ENCODE data around the gene RPN2.
A peak's percentile ranks its signal among the peaks of the same experiment; 100 is the strongest.

The RPN2 gene

DNA sequence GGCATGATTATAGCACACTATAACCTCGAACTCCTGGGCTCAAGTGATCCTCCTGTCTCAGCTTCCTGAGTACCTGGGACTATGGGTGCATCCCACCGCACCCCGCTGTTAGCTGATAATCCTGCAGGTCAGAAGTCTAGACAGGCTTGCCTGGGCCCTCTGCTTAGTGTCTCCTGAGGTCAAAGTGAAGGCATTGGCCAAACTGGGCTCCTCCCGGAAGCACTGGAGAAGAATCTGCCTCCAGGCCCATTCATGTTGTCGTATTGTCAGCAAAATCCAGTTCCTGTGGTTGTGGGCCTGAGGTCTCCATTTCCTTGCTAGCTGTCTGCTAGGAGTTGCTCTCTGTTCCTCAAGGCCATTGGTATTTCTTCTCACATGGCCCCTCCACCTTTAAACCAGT, 6.6 kb downstream of the RPN2 start:
- no peak for DNase-seq (ENCODE audit: low read depth in 2 of 2)

DNA sequence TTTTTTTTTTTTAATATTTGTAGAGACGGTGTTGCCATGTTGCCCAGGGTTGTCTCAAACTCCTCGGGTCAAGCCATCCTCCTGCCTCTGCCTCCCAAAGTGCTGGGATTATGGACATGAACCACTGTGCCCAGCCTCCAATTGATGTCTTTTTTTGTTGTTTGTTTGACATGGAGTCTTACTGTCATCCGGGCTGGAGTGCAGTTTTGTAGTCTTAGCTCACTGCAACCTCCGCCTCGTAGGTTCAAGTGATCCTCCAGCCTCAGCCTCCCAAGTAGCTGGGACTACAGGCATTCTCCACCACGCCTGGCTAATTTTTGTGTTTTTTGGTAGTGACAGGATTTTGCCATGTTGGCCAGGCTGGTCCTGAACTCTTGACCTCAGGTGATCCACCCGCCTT, 9.7 kb downstream of the RPN2 start:
- DNase-seq (ENCODE audit: low read depth in 2 of 2): no peak

- no peak for DNase-seq (ENCODE audit: low read depth in 2 of 2)
Measured at GRCh38 chr20:37189416-37190016, 10.4 kb downstream of the RPN2 start.

DNA sequence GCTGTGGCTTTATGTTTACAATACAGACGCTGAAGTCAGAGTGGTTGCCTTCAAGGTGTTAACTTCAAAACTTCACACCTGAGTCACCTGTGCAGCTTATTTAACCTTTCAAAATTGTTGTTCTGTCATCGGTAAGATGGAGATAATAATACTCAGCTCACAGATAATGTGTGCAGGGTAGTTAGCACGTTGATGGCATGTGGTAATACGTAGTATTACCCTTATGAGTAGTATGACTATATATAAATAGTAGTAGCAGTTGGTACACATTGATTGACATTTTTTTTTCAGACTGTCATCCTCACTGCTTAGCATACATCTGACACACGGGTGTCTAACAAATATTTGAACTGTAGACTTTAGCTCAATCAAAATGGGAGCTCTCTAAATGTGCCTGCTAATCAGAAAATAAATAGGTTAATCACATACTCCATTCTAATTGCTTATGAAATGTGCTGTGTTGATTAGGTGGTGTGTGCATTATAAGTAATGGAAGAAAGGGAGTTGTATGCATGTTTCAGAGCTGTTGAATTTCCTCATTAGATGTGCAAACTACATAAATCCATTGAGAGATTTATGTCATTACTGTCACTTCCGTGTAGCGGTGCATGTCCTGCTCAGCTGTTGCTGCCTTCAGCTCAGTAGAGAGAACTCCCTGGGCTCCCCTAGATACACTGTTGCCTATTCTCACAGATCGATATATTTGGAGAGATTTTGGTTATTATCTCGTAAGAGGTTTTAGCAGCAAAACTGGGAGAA, 11.4 kb downstream of the RPN2 start:
- DNase-seq (ENCODE audit: low read depth in 2 of 2): no peak

DNA sequence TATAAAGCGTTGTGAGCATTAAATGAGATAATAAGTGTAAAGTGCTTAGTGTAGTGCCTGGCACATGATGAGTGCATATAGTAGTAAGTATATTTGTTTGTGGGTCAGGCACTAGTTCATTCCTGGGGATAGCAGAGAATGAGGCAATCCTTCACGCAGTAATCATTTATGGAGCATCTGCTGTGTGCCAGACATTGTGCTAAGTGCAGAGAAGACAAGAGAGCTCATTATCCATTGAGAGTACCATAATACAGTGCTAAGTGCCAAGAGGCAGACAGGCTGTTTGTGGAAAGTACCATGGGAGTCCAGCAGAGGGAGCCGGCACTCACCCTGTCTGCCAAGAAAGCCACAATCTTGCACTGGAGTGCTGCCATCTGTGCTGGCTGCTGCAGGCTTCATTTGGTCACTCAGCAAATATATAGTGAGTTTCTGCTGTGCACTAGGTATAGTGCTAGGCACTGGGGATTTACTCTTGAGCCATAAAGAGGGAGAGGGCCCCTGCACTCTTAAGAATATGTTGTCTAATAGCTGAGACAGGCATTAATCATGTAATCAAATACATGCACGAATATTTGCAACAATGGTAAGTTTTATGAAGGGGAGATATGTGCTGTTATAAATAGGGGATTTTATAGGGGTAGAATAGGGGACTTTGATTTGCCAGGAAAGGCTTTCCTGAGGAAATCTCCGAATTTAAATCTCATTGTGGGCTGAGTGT, 13.2 kb downstream of the RPN2 start:
- peak; percentile 27 to 64 for DNase-seq (ENCODE audit: low read depth in 2 of 2)

GRCh38 chr20:37193226-37193625, 14.1 kb downstream of the RPN2 start:
- no peak for DNase-seq (ENCODE audit: low read depth in 2 of 2)

GRCh38 chr20:37193821-37194220, 14.7 kb downstream of the RPN2 start:
- no peak for DNase-seq (ENCODE audit: low read depth in 2 of 2)

DNA sequence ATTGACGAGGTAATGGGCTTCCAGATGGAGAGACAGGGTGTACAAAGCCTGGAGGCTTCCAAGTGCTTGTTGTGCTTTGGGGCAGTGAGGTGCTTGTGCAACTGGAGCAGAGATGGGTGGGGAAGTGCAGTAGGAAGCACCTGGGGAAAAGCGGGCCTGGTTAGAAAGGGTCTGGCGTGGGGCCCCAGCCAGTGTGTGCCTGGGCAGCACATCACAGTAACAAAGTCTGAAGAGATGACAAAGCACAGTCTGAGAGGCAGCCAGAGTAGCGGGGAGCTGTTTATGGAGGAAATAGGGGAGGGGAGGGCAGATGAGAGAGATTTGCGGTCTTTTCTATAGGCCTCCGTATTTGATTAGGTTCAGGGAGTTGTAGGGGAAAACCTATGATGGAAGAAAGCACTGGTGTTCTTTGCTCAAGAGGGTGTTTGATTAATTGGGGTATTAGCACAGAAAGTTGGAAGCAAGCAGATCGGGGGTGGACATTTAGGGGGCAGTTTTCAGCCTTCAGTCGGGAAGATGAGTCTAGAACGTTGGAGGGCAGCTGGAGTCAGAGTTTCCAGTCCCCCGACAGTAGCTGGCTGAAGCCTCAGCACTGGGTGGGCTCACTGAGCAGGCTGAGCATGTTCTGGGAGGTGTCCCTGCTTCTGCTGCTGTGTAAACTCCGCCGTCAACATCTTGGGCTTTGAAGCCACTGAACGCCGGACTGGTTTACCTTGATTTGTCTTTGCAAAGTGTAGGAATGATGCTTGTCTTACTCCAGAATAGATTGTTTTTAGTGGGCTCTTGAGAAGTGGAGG, 15.7 kb downstream of the RPN2 start:
- no peak for DNase-seq (ENCODE audit: low read depth in 2 of 2)

- no peak for DNase-seq (ENCODE audit: low read depth in 2 of 2)
Measured at GRCh38 chr20:37198932-37199660, 20.0 kb downstream of the RPN2 start.

DNA sequence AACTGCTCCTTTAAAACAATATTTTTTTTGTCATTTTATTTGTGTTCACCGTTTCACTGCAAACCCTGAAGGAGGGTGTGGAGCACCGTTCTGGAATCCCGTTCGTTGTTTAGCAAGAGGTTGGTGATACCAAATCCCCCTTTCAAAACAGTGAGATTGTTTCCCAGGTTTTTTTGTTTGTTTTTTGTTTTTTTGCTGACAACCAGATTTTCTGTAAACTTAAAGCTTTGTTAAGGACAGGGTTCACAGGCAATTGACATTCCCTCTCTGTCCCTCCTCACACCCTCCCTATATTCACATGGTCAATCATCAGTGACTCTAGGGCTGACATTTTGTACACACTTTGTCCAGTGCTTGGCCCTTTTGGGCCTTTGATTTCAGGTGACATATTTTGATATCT, 21.2 kb downstream of the RPN2 start:
- no peak for DNase-seq (ENCODE audit: low read depth in 2 of 2)

DNA sequence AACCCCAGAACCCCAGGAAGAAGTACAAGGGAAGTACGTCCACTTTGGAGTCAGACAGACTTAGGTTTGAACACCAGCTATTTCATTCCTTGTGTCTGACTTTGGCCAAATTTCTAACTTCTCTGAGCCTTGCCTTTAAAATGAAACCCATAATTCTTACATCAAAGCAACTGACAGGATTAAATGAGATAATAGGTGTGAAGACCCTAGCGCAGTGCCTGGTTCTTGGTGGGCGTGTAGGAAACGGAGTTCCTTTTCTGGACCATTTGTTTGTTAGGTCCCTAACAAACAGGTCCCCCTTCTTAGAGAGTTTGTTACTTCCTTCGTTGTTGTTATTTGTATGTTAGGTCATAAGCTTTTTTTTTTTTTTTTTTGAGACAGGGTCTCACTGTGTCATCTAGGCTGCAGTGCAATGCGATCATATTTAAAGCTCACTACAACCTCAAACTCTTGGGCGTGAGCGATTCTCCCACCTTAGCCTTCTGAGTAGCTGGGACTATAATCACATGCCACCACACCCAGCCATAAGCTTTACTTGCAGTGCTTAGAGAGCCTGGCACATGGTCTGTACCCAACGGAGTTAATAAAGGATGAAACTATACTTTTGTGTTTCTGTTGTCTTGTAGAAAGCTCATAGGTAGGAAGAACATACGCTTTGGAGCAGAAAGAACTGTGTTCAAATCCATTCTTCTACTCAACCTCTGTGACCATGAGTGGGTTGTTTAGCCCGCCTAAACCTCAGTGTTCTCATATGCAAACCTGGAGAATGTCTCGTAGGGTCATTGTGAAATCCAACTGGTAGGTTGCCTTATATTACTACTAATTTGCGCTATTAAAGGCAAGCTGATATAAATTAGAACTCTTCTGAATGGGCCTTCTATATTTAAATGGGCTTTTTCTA, 22.0 kb downstream of the RPN2 start:
- no peak for DNase-seq (ENCODE audit: low read depth in 2 of 2)

DNA sequence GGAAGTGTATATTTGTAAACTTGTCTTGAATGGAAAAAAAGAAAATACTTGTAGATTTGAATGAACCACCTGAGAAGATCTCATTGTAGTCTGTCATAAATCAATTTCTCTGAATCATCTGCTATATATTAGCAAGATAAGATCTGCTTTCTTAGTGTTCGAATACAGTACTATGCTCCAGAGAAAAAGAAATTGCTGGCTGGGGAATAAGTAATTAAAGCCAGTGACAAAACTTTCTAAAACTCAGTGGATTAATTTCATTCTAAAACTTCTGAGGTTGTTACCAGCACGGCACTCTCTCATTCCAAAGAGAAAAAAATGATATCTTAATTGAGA, 22.7 kb downstream of the RPN2 start:
- no peak for DNase-seq (ENCODE audit: low read depth in 2 of 2)

DNA sequence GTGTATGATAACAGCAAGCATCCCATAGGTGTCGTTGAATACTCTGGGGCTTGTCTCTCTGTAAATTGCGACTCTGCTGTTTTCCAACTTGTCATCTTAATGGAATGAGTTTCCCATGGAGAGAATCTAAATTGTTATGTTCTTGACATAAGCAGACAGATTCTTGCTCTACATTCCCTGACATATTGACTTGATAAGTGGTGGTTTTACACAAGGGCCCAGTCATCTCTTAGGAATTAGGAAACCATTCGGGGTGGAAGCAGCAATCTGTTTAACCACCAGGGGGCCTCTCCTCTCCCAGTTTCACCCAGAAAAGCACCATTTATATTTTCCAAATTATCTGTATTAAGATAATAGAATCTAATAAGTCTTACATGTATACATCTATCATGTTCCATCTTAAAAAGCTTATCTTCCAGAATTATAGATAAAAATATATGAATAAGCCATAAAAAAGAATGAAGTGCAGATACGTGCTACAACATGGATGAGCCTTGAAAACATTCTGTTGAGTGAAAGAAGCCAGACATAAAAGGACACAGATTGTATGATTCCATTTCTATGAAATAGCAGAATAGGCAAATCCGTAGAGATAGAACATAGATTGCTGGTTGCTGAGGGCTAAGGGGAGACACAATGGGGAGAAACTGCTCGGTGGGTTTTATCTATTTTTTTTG, 23.3 kb downstream of the RPN2 start:
- no peak for DNase-seq (ENCODE audit: low read depth in 2 of 2)

DNA sequence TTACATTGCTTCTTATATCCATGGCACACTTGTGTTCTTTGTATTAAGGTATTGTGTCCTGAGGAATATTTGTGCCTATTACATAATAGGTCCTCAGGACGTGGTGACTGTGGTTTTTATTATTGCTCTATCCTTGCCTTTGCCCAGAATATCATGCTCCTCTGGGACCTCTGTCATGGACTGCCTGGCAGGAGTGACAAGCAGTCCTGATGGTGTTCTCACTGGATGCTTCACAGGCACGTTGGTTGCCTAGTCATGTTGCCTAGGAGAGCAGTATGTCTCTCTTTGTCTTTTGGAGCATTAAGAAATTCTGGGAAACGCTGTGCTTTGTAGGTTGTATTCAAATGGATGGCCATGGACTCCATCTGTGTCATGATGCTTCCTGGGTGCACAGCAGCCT, 24.9 kb downstream of the RPN2 start:
- DNase-seq (ENCODE audit: low read depth in 2 of 2): no peak

- DNase-seq (ENCODE audit: low read depth in 2 of 2): no peak
Measured at GRCh38 chr20:37205130-37205529, 26.0 kb downstream of the RPN2 start.

GRCh38 chr20:37205794-37206193, 26.7 kb downstream of the RPN2 start:
- no peak for DNase-seq (ENCODE audit: low read depth in 2 of 2)

DNA sequence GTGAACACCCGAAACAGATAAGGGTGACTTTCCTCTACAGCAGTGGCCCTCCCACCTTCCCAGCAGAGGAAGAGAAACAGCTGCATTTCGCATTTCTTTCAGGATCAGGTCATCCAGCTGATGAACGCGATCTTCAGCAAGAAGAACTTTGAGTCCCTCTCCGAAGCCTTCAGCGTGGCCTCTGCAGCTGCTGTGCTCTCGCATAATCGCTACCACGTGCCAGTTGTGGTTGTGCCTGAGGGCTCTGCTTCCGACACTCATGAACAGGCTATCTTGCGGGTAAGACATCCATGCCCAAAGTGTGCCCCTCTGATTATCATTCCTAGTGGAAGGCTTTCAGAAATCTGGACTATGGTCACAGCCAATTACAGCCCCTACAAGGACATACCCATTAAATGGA, 28.0 kb downstream of the RPN2 start:
- DNase-seq (ENCODE audit: low read depth in 2 of 2): no peak

GRCh38 chr20:37209193-37209592, 30.1 kb downstream of the RPN2 start:
- no peak for DNase-seq (ENCODE audit: low read depth in 2 of 2)

- no peak for DNase-seq (ENCODE audit: low read depth in 2 of 2)
Measured at GRCh38 chr20:37209661-37210314, 30.7 kb downstream of the RPN2 start.

DNA sequence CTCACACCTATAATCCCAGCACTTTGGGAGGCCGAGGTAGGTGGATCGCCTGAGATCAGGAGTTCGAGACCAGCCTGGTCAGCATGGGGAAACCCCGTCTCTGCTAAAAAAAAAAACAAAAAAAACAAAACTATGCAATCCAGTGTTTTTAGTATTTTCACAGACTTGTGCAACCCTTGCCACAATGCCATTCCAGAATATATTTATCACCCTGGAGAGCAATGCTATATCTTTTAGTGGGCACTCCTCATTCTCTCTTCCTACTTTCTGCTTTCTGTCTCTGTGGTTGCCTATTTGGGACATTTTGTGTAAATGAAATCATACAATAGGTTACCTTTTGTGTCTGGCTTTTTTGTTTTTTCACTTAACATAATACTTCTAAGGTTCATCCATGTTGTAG, 39.3 kb downstream of the RPN2 start:
- no peak for DNase-seq (ENCODE audit: low read depth in 2 of 2)

All from stimulated activated CD4-positive, alpha-beta T cell treated with anti-CD3 and anti-CD28 coated beads, Interleukin-15, amount 100 ng/mL, for 48 hours (primary cell).